GM12872 (cell line): ENCODE measurements around the gene CLK2.
A peak's percentile ranks its signal among the peaks of the same experiment; 100 is the strongest.

Experiments
- CTCF ChIP-seq: IDR thresholded peaks from 3 replicates; pipeline ENCODE4 v1.5.1; 2011; ENCODE audit warnings: low read depth, mild to moderate bottlenecking, low read length, moderate library complexity; ENCODE audit not compliant: insufficient read depth

CLK2 gene

GRCh38 chr1:155253208-155253607, 20.1 kb downstream of the CLK2 start:
- TF ChIP-seq CTCF = no peak

GRCh38 chr1:155251566-155251965, 21.7 kb downstream of the CLK2 start:
- TF ChIP-seq CTCF = no peak

GRCh38 chr1:155250633-155251449, 22.5 kb downstream of the CLK2 start:
- TF ChIP-seq CTCF = peak; percentile 100

- TF ChIP-seq CTCF = no peak
Measured at GRCh38 chr1:155250246-155250632, 23.1 kb downstream of the CLK2 start.

- TF ChIP-seq CTCF = no peak
Measured at GRCh38 chr1:155247667-155248553, 25.4 kb downstream of the CLK2 start.

GRCh38 chr1:155245163-155245524, 28.2 kb downstream of the CLK2 start:
- TF ChIP-seq CTCF = no peak

GRCh38 chr1:155244368-155245162, 28.7 kb downstream of the CLK2 start:
- peak; percentile 32; the same call in 2 of the 3 replicates for TF ChIP-seq CTCF
